H9 (cell line): Measurements from ENCODE around the gene ISLR2. TPM values are rescaled to one million over a fixed set of nuclear protein-coding genes. Genes with fewer than 3 reads are reported as not detected.

Experiments
- DNase-seq: peaks from one replicate; pipeline ENCODE4 v3.0.0-alpha.2; 2017
- H2AFZ ChIP-seq: one replicate; pipeline ENCODE4 v1.6.1; 2013; ENCODE audit warnings: mild to moderate bottlenecking, low read length, control low read depth, moderate library complexity
- H2AK5ac ChIP-seq: 2 replicates; pipeline ENCODE4 v1.6.1; 2013; ENCODE audit warnings: low read length, control low read depth, mixed read lengths; ENCODE audit not compliant: insufficient read length
- H2BK120ac ChIP-seq: one replicate; pipeline ENCODE4 v1.6.1; 2013; ENCODE audit warnings: low read depth, mild to moderate bottlenecking, low read length, control low read depth, inconsistent platforms; ENCODE audit not compliant: poor library complexity, severe bottlenecking
- H2BK12ac ChIP-seq: 2 replicates; pipeline ENCODE4 v1.6.1; 2013; ENCODE audit warnings: low read length, control low read depth, mixed read lengths, low read depth; ENCODE audit not compliant: insufficient read length
- H2BK15ac ChIP-seq: 2 replicates; pipeline ENCODE4 v1.6.1; 2013; ENCODE audit warnings: low read depth, low read length, control low read depth
- H2BK20ac ChIP-seq: one replicate; pipeline ENCODE4 v1.6.1; 2013; ENCODE audit warnings: low read depth, mild to moderate bottlenecking, low read length, control low read depth, inconsistent platforms; ENCODE audit not compliant: poor library complexity, severe bottlenecking
- H2BK5ac ChIP-seq: 2 replicates; pipeline ENCODE4 v1.6.1; 2013; ENCODE audit warnings: low read length, control low read depth, mixed read lengths; ENCODE audit not compliant: insufficient read length
- H3K14ac ChIP-seq: 2 replicates; pipeline ENCODE4 v1.6.1; 2013; ENCODE audit warnings: low read length, control low read depth; ENCODE audit not compliant: insufficient read depth
- H3K18ac ChIP-seq: 2 replicates; pipeline ENCODE4 v1.6.1; 2013; ENCODE audit warnings: low read depth, mild to moderate bottlenecking, mixed read lengths, low read length, control low read depth; ENCODE audit not compliant: insufficient read length
- H3K23ac ChIP-seq: 2 replicates; pipeline ENCODE4 v1.6.1; 2013; ENCODE audit warnings: low read length, control low read depth, mixed read lengths, low read depth; ENCODE audit not compliant: insufficient read length
- H3K23me2 ChIP-seq: 2 replicates; pipeline ENCODE4 v1.6.1; 2013; ENCODE audit warnings: low read depth, mild to moderate bottlenecking, mixed read lengths, low read length, control low read depth; ENCODE audit not compliant: insufficient read length, poor library complexity, severe bottlenecking
- H3K27ac ChIP-seq: 2 replicates; pipeline ENCODE4 v1.5.1; 2013; ENCODE audit warnings: low read length, control low read depth, mixed read lengths, low read depth; ENCODE audit not compliant: insufficient read length
- H3K27me3 ChIP-seq: 2 replicates; pipeline ENCODE4 v1.6.1; 2013; ENCODE audit warnings: low read length, control low read depth, inconsistent platforms; ENCODE audit not compliant: insufficient read depth
- H3K4ac ChIP-seq: 2 replicates; pipeline ENCODE4 v1.6.1; 2013; ENCODE audit warnings: low read depth, mild to moderate bottlenecking, control low read depth, inconsistent platforms, low read length, moderate library complexity
- H3K4me1 ChIP-seq: 2 replicates; pipeline ENCODE4 v1.6.1; 2013; ENCODE audit warnings: low read length, control low read depth, inconsistent platforms; ENCODE audit not compliant: insufficient read depth
- H3K4me2 ChIP-seq: 2 replicates; pipeline ENCODE4 v1.6.1; 2013; ENCODE audit warnings: low read length, control low read depth, mixed read lengths; ENCODE audit not compliant: insufficient read length, insufficient read depth
- H3K56ac ChIP-seq: 2 replicates; pipeline ENCODE4 v1.6.1; 2013; ENCODE audit warnings: low read depth, mild to moderate bottlenecking, mixed read lengths, low read length, control low read depth; ENCODE audit not compliant: insufficient read length
- H3K79me1 ChIP-seq: 2 replicates; pipeline ENCODE4 v1.6.1; 2013; ENCODE audit warnings: low read depth, mild to moderate bottlenecking, moderate library complexity, low read length, control low read depth, inconsistent platforms; ENCODE audit not compliant: insufficient read depth, poor library complexity, severe bottlenecking
- H3K79me2 ChIP-seq: 2 replicates; pipeline ENCODE4 v1.6.1; 2013; ENCODE audit warnings: low read length, control low read depth, inconsistent platforms; ENCODE audit not compliant: insufficient read depth
- H3K9ac ChIP-seq: 2 replicates; pipeline ENCODE4 v1.6.1; 2013; ENCODE audit warnings: low read length, control low read depth, mixed read lengths; ENCODE audit not compliant: insufficient read length; ENCODE audit errors: extremely low read depth
- H3K9me3 ChIP-seq: one replicate; pipeline ENCODE4 v1.6.1; 2013; ENCODE audit warnings: low read depth, low read length, inconsistent platforms; ENCODE audit not compliant: control insufficient read depth
- H3T11ph ChIP-seq: one replicate; pipeline ENCODE4 v1.6.1; 2013; ENCODE audit warnings: mild to moderate bottlenecking, low read length, control low read depth, inconsistent platforms
- H4K20me1 ChIP-seq: one replicate; pipeline ENCODE4 v1.6.1; 2013; ENCODE audit not compliant: control insufficient read depth, insufficient read length, insufficient read depth
- H4K5ac ChIP-seq: 2 replicates; pipeline ENCODE4 v1.6.1; 2013; ENCODE audit warnings: low read depth, mild to moderate bottlenecking, mixed read lengths, low read length, control low read depth; ENCODE audit not compliant: insufficient read length
- H4K8ac ChIP-seq: replicated peaks from 2 replicates; pipeline ENCODE4 v1.6.1; 2013; ENCODE audit warnings: low read length, control low read depth, mixed read lengths, low read depth; ENCODE audit not compliant: insufficient read length
- H4K91ac ChIP-seq: 2 replicates; pipeline ENCODE4 v1.6.1; 2013; ENCODE audit warnings: low read depth, mild to moderate bottlenecking, moderate library complexity, mixed read lengths, low read length, control low read depth; ENCODE audit not compliant: insufficient read length
- H3K27ac Mint-ChIP-seq, 3 experiments: 2 replicates in 2 of 3; 3 replicates in 1 of 3; pipeline ENCODE4 v1.8.0; 2020 to 2021; ENCODE audit warnings: mixed read lengths in 3 of 3, mild to moderate bottlenecking in 1 of 3, moderate library complexity in 1 of 3
- H3K27me3 Mint-ChIP-seq: 2 replicates; pipeline ENCODE4 v1.8.0; 2021; ENCODE audit warnings: low read depth, mild to moderate bottlenecking, moderate library complexity, mixed read lengths
- H3K36me3 Mint-ChIP-seq, 3 experiments: 2 replicates in 2 of 3; 3 replicates in 1 of 3; pipeline ENCODE4 v1.8.0; 2020 to 2021; ENCODE audit warnings: low read depth in 3 of 3, mixed read lengths in 3 of 3; ENCODE audit not compliant: insufficient read depth in 1 of 3
- H3K4me1 Mint-ChIP-seq, 2 experiments: 2 replicates each; pipeline ENCODE4 v1.8.0; 2020; ENCODE audit warnings: mixed read lengths in 2 of 2
- H3K4me3 Mint-ChIP-seq, 2 experiments: 2 replicates in 1 of 2; 3 replicates in 1 of 2; pipeline ENCODE4 v1.8.0; 2020 to 2021; ENCODE audit warnings: mild to moderate bottlenecking in 2 of 2, mixed read lengths in 2 of 2, moderate library complexity in 1 of 2
- H3K9me3 Mint-ChIP-seq, 2 experiments: 2 replicates in 1 of 2; 3 replicates in 1 of 2; pipeline ENCODE4 v1.8.0; 2020; ENCODE audit warnings: mild to moderate bottlenecking in 2 of 2, mixed read lengths in 2 of 2, moderate library complexity in 1 of 2
- CTCF ChIP-seq: fragments of 200-600 bp; sonication (generic); conservative IDR thresholded peaks from 3 replicates; pipeline ENCODE4 v1.8.0; 2021; ENCODE audit warnings: antibody characterized with exemption, mild to moderate bottlenecking
- WGBS: extraction: QIAGEN DNeasy Blood & Tissue Kit; methylation state at CpG from one replicate; pipeline ENCODE4 v1.1.7; 2013; ENCODE audit warnings: missing lambda C conversion rate, low lambda C conversion rate, mixed read lengths; ENCODE audit not compliant: insufficient read length; ENCODE audit errors: extremely low coverage; 5-methylcytosine and 5-hydroxymethylcytosine counted together
- total RNA-seq: library from RNA; stranded (reverse); gene quantifications from 2 replicates; pipeline ENCODE4 v1.2.1, GENCODE V29; 2021

Gene ISLR2
- total RNA-seq, 1 experiment from 2014 or later, result 0.09 TPM

GRCh38 chr15:74157868-74158827 lies 27.8 kb downstream of the ISLR2 start:
- Histone ChIP-seq H3T11ph (no peak overlapping the region), H2AFZ (no peak overlapping the region), H3K27me3 (no peaks in the 10 kb centered on the region), H2BK120ac (no peak overlapping the region), H3K9me3 (no peaks in the 10 kb centered on the region), H4K20me1 (no peaks in the 10 kb centered on the region), H3K79me1 (no peaks in the 10 kb centered on the region), H4K91ac (no peak overlapping the region), H3K23ac (no peak overlapping the region), H3K56ac (no peak overlapping the region), H2BK12ac (no peak overlapping the region), H4K8ac (no peak overlapping the region), H3K9ac (no peak overlapping the region), H3K27ac (no peak overlapping the region), H3K4ac (no peak overlapping the region), H3K4me1 (peaks cover 2% of the 10 kb centered on the region), H3K18ac (no peak overlapping the region), H2BK15ac (no peak overlapping the region), H3K4me2 (no peak overlapping the region), H3K23me2 (no peaks in the 10 kb centered on the region), H2BK5ac (no peak overlapping the region), H3K79me2 (no peaks in the 10 kb centered on the region), H3K14ac (no peak overlapping the region), H4K5ac (no peak overlapping the region), H2BK20ac (no peak overlapping the region), H2AK5ac (no peak overlapping the region)
- Mint-ChIP-seq H3K4me1 (peaks cover 4% of the 10 kb centered on the region in 2 experiments; a peak in 3 of 4 replicates), H3K27me3 (peaks cover 21% of the 10 kb centered on the region), H3K9me3 (no peaks in the 10 kb centered on the region), H3K27ac (no peak overlapping the region), H3K4me3 (no peak overlapping the region), H3K36me3 (no peaks in the 10 kb centered on the region)
- no CpG with 5 or more reads among the region's 9 CpGs for WGBS
- DNase-seq, result no peak
- no peak for TF ChIP-seq CTCF
